ENCODE results near the gene TSPAN13.
"Not testable (repeated sequence)": the region's sequence is repeated elsewhere in the genome, so short reads cannot be mapped to it uniquely, and the experiment has no call there.

Gene TSPAN13

GRCh38 chr7:16740996-16741395, 12.6 kb upstream of the TSPAN13 start:
- no peak for DNase-seq (ENCODE audit: low read depth)

- peak; percentile 17 for DNase-seq (ENCODE audit: low read depth)
Observed at GRCh38 chr7:16741676-16742075, 11.9 kb upstream of the TSPAN13 start.

GRCh38 chr7:16742547-16742946, 11.0 kb upstream of the TSPAN13 start:
- DNase-seq (ENCODE audit: low read depth), result no peak

GRCh38 chr7:16743236-16743635, 10.3 kb upstream of the TSPAN13 start:
- DNase-seq (ENCODE audit: low read depth), result peak; percentile 66

- no peak for DNase-seq (ENCODE audit: low read depth)
Observed at GRCh38 chr7:16744518-16745250, 8.9 kb upstream of the TSPAN13 start.

- DNase-seq (ENCODE audit: low read depth), result no peak
Observed at GRCh38 chr7:16745645-16746044, 7.9 kb upstream of the TSPAN13 start.

GRCh38 chr7:16747102-16747501, 6.5 kb upstream of the TSPAN13 start:
- DNase-seq (ENCODE audit: low read depth), result no peak

GRCh38 chr7:16753932-16754855, 639 bp downstream of the TSPAN13 start:
- peak; percentile 34 for DNase-seq (ENCODE audit: low read depth)

GRCh38 chr7:16754856-16755317, 1.3 kb downstream of the TSPAN13 start:
- no peak for DNase-seq (ENCODE audit: low read depth)

GRCh38 chr7:16755397-16755796, 1.8 kb downstream of the TSPAN13 start:
- DNase-seq (ENCODE audit: low read depth), result peak; percentile 28

- DNase-seq (ENCODE audit: low read depth), result no peak
Observed at GRCh38 chr7:16758036-16758435, 4.5 kb downstream of the TSPAN13 start.

- no peak for DNase-seq (ENCODE audit: low read depth)
Observed at GRCh38 chr7:16758631-16759611, 5.4 kb downstream of the TSPAN13 start.

- no peak for DNase-seq (ENCODE audit: low read depth)
Observed at GRCh38 chr7:16759840-16760239, 6.3 kb downstream of the TSPAN13 start.

- no peak for DNase-seq (ENCODE audit: low read depth)
Observed at GRCh38 chr7:16762177-16762576, 8.6 kb downstream of the TSPAN13 start.

- DNase-seq (ENCODE audit: low read depth), result no peak
Observed at GRCh38 chr7:16764942-16765341, 11.4 kb downstream of the TSPAN13 start.

GRCh38 chr7:16765436-16765859, 11.9 kb downstream of the TSPAN13 start:
- DNase-seq (ENCODE audit: low read depth), result no peak

- not testable (repeated sequence) for DNase-seq (ENCODE audit: low read depth)
Observed at GRCh38 chr7:16769994-16770393, 16.4 kb downstream of the TSPAN13 start.

- peak; percentile 10 for DNase-seq (ENCODE audit: low read depth)
Observed at GRCh38 chr7:16770657-16771329, 17.2 kb downstream of the TSPAN13 start.

GRCh38 chr7:16773326-16773725, 19.8 kb downstream of the TSPAN13 start:
- DNase-seq (ENCODE audit: low read depth), result no peak

- no peak for DNase-seq (ENCODE audit: low read depth)
Observed at GRCh38 chr7:16773884-16774283, 20.3 kb downstream of the TSPAN13 start.

- no peak for DNase-seq (ENCODE audit: low read depth)
Observed at GRCh38 chr7:16774294-16774693, 20.7 kb downstream of the TSPAN13 start.
